Common myeloid progenitor, CD34-positive (primary cell): ENCODE results near the gene ANAPC4.

ENCODE experiments used
- CTCF ChIA-PET: fragments of 350-600 bp; sonication (Branson Sonifier 250); formaldehyde crosslinking; loops from one replicate; lab custom pipeline; 2021; ENCODE audit warnings: antibody characterized with exemption; lab: Charles Lee
- POLR2A ChIA-PET: fragments of 350-600 bp; sonication (Branson Sonifier 250); formaldehyde crosslinking; loops from one replicate; lab custom pipeline; 2021; ENCODE audit warnings: antibody characterized with exemption; lab: Charles Lee
- DNase-seq, 3 donors: peaks; one replicate each; pipeline versions ENCODE4 v3.0.0 to v3.0.0-alpha.2; 2013
- H3K27ac ChIP-seq, 2 experiments: 1 replicate in 1 of 2; 2 replicates in 1 of 2; pipeline ENCODE4 v1.7.0; 2013; ENCODE audit warnings: inconsistent platforms in 2 of 2, low read length in 2 of 2, mild to moderate bottlenecking in 2 of 2, low read depth in 1 of 2, moderate library complexity in 1 of 2; ENCODE audit not compliant: severe bottlenecking in 2 of 2, insufficient read depth in 1 of 2, poor library complexity in 1 of 2
- H3K27me3 ChIP-seq, 5 experiments: replicated peaks in 2 of 5; 1 replicate in 3 of 5; 2 replicates in 2 of 5; pipeline versions ENCODE4 v1.6.1 to v1.7.0; 2013; ENCODE audit warnings: low read length in 4 of 5, mild to moderate bottlenecking in 2 of 5, moderate library complexity in 2 of 5, inconsistent platforms in 1 of 5; ENCODE audit not compliant: insufficient read depth in 5 of 5, control insufficient read depth in 4 of 5
- H3K36me3 ChIP-seq, 4 experiments: 1 replicate in 2 of 4; 2 replicates in 2 of 4; pipeline versions ENCODE4 v1.6.1 to v1.7.0; 2013; ENCODE audit warnings: low read length in 3 of 4, control low read depth in 1 of 4, mild to moderate bottlenecking in 1 of 4; ENCODE audit not compliant: control insufficient read depth in 4 of 4, insufficient read depth in 4 of 4
- H3K4me1 ChIP-seq, 4 experiments: 1 replicate in 3 of 4; 2 replicates in 1 of 4; pipeline versions ENCODE4 v1.6.1 to v1.7.1; 2013; ENCODE audit warnings: low read length in 3 of 4, mild to moderate bottlenecking in 3 of 4, control low read depth in 1 of 4, inconsistent platforms in 1 of 4, moderate library complexity in 1 of 4; ENCODE audit not compliant: control insufficient read depth in 4 of 4, insufficient read depth in 4 of 4; ENCODE audit errors: control extremely low read depth in 1 of 4
- H3K4me3 ChIP-seq, 7 experiments: 1 replicate in 4 of 7; 2 replicates in 3 of 7; pipeline versions ENCODE4 v1.5.1 to v1.7.0; 2013; ENCODE audit warnings: mild to moderate bottlenecking in 7 of 7, low read length in 6 of 7, moderate library complexity in 6 of 7, inconsistent platforms in 2 of 7, low read depth in 2 of 7, control low read depth in 1 of 7; ENCODE audit not compliant: insufficient read depth in 4 of 7, control insufficient read depth in 1 of 7; ENCODE audit errors: extremely low read depth in 1 of 7
- H3K9me3 ChIP-seq, 5 experiments: 1 replicate in 4 of 5; 2 replicates in 1 of 5; pipeline versions ENCODE4 v1.6.1 to v1.7.1; 2013; ENCODE audit warnings: low read length in 4 of 5, mild to moderate bottlenecking in 2 of 5, inconsistent platforms in 1 of 5, low read depth in 1 of 5, moderate library complexity in 1 of 5; ENCODE audit not compliant: control insufficient read depth in 4 of 5, insufficient read depth in 2 of 5; ENCODE audit errors: control extremely low read depth in 1 of 5
- WGBS: methylation state at CpG from one replicate; pipeline ENCODE4 v1.1.5; 2013; ENCODE audit not compliant: insufficient coverage; 5-methylcytosine and 5-hydroxymethylcytosine counted together

The ANAPC4 gene

GRCh38 chr4:25358515-25359275, 18.4 kb upstream of the ANAPC4 start:
- H3K27ac ChIP-seq = no peak overlapping the region
- DNase-seq = no peak
- ChIA-PET POLR2A (interaction anchor here (0.6 kb wide), 1 partner anchor 8 kb away, joined by 4 read pairs; no protein-coding TSS in a partner anchor), CTCF (interaction anchor here (2.0 to 4.6 kb wide), 3 partner anchors 9 to 19 kb away, joined by 4 to 30 read pairs (median 4); partner anchors contain the start of gene ANAPC4)
- peaks cover 6 to 16% (median 10%) of the 10 kb centered on the region in 4 experiments for H3K36me3 ChIP-seq
- no peaks in the 10 kb centered on the region for H3K27me3 ChIP-seq
- no peak overlapping the region for H3K4me3 ChIP-seq
- peaks cover 0 to 1% (median 0%) of the 10 kb centered on the region in 5 experiments for H3K9me3 ChIP-seq
- WGBS = 88% methylated on average over 13 of the region's 14 CpGs
- H3K4me1 ChIP-seq = no peaks in the 10 kb centered on the region

- Histone ChIP-seq H3K4me3 (no peak overlapping the region), H3K4me1 (no peaks in the 10 kb centered on the region), H3K36me3 (peaks cover 4 to 24% (median 14%) of the 10 kb centered on the region in 4 experiments), H3K27me3 (no peaks in the 10 kb centered on the region), H3K27ac (no peak overlapping the region), H3K9me3 (peaks cover 0 to 1% (median 0%) of the 10 kb centered on the region in 5 experiments)
- CTCF ChIA-PET = no interaction called here
- POLR2A ChIA-PET = no interaction called here
- DNase-seq = no peak
- WGBS = 98% methylated on average over 6 of the region's 9 CpGs
These were observed 15.8 kb upstream of the ANAPC4 start for GRCh38 chr4:25361253-25361652.

DNA sequence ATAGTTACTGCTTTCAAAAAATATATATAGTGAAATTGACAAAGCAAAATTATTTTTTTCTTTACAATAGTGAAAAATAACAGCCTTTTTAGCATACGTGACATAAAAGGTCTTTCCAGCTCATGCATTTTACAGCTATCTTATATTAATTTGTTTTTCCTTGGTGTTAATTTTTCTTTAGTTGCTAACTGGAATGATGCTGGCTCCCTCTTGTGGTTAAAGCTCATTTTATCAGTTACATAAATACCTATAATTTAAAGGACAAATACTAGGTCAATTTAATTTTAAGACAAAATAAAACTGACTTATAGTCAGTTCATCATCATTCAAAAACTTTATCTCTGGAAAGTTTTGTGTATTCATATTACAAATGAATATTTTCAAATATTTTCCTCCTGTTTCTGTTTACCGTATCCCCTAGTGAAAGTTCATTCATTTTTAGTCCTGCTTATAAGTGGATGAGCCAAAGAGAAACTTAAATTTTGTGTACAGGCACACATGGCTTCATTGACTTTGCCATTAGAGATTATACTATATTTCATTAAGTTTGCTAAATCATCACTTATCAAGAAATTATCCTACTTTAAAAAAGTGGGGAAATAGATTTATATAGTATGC, 9.9 kb upstream of the ANAPC4 start:
- WGBS = no CpG with 5 or more reads among the region's 2 CpGs
- H3K27me3 ChIP-seq = no peaks in the 10 kb centered on the region
- DNase-seq = peak; percentile 57 to 77 (median 66)
- H3K4me1 ChIP-seq = no peaks in the 10 kb centered on the region
- H3K4me3 ChIP-seq = no peak overlapping the region
- no peak overlapping the region for H3K27ac ChIP-seq
- H3K36me3 ChIP-seq = peaks cover 6 to 31% (median 17%) of the 10 kb centered on the region in 4 experiments
- H3K9me3 ChIP-seq = no peaks in the 10 kb centered on the region
- POLR2A ChIA-PET = interaction anchor here (0.6 kb wide), 1 partner anchor 562 kb away, joined by 3 read pairs; no protein-coding TSS in a partner anchor
- CTCF ChIA-PET = interaction anchor here (0.8 to 5.4 kb wide), 15 partner anchors 10 to 820 kb away, joined by 3 to 34 read pairs (median 5); partner anchors contain the start of genes ANAPC4, SEPSECS and ZCCHC4

DNA sequence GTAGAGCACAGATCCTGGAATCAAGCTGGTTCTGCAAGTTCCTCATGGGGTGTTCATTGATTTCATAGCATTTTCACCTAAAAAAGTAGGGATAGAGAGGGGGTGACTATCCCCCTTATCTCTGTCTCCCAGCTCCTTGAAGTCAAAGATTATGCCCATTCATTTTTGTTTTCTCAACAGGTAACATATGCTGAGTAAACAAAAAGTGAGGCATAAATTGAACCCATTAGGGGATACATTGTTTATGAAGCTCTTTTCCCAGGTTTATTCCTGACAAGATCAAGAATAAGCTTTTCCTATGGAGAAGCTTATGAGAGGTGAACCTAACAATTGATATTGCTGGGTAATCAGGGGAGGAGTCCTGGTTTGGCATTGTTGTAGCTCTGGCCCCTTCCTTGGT, 9.2 kb upstream of the ANAPC4 start:
- CTCF ChIA-PET = interaction anchor here (0.8 to 5.4 kb wide), 16 partner anchors 10 to 820 kb away, joined by 3 to 34 read pairs (median 5); partner anchors contain the start of genes ANAPC4, SEPSECS and ZCCHC4
- Histone ChIP-seq H3K4me1 (no peaks in the 10 kb centered on the region), H3K36me3 (peaks cover 6 to 31% (median 17%) of the 10 kb centered on the region in 4 experiments), H3K27me3 (no peaks in the 10 kb centered on the region), H3K4me3 (no peak overlapping the region), H3K9me3 (no peaks in the 10 kb centered on the region), H3K27ac (no peak overlapping the region)
- POLR2A ChIA-PET = no interaction called here
- DNase-seq = no peak

DNA sequence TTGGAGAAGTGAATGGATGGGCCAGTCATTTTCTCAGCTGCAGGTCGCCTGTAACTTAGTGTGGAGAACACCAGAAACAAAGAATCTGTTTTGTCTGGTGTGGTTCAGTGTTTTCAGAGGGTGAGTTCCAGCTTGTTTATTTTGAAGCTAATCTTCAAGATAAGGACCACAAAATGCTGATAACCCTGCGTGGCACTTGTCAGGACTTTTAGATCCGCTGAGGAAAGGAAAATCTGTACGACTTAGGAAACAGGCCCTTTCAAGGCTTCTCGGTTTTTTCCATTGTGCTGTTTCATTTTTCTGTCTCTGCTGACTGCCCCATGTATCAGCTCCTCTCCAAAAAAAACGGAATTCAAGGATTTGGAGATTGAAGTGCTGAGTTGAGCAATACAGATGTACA, 8.7 kb upstream of the ANAPC4 start:
- H3K4me1 ChIP-seq = no peaks in the 10 kb centered on the region

DNA sequence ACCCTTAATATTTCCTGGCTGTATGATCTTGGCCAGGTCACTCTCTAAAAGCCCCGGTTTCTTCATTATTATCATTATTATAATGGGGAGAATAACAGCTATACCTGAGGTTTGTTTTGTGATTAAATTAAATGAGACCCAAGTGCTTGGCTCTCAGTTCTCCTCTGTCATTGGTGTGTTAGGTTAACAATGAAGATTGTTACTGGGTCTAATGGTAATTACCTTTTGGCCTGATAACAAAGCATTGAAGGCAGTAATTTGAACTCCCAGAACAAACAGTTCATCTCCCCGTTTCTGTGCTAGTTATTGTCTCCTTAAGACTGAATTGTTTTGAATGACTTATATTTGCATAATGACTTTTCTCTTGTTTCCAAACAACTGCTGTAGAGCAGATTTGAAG, 6.8 kb upstream of the ANAPC4 start:
- H3K27ac ChIP-seq = no peak overlapping the region
- peaks cover 6 to 21% (median 12%) of the 10 kb centered on the region in 4 experiments for H3K36me3 ChIP-seq
- no peak for DNase-seq
- H3K27me3 ChIP-seq = no peaks in the 10 kb centered on the region
- no peaks in the 10 kb centered on the region for H3K9me3 ChIP-seq
- ChIA-PET POLR2A (no interaction called here), CTCF (no interaction called here)
- WGBS = no CpG with 5 or more reads among the region's 2 CpGs
- H3K4me3 ChIP-seq = no peak overlapping the region
- H3K4me1 ChIP-seq = peaks cover 0 to 6% (median 3%) of the 10 kb centered on the region in 4 experiments

More for the DNA sequence above, 8.7 kb upstream of the ANAPC4 start:
- WGBS = 94% methylated on average over 4 of the region's 6 CpGs
- ChIA-PET CTCF (interaction anchor here (0.8 to 5.4 kb wide), 12 partner anchors 9 to 388 kb away, joined by 3 to 34 read pairs (median 6); partner anchors contain the start of genes ANAPC4, SEPSECS and ZCCHC4), POLR2A (no interaction called here)
- Histone ChIP-seq H3K27ac (no peak overlapping the region), H3K36me3 (peaks cover 6 to 30% (median 17%) of the 10 kb centered on the region in 4 experiments), H3K9me3 (no peaks in the 10 kb centered on the region), H3K4me3 (no peak overlapping the region), H3K27me3 (no peaks in the 10 kb centered on the region)
- DNase-seq = no peak
